Kidney (tissue), 14 donors: ENCODE results near the gene ALPL. TPM values are rescaled to one million over a fixed set of nuclear protein-coding genes. Genes with fewer than 3 reads are reported as not detected.
A peak's percentile ranks its signal among the peaks of the same experiment; 100 is the strongest.

Experiments used
- DNase-seq, 5 donors: peaks; one replicate each; pipeline ENCODE4 v3.0.0-alpha.2; 2013 to 2020
- FAIRE-seq: peaks from 2 replicates; lab custom pipeline; 2012; peaks lifted over from hg19 to GRCh38; lab: Jason Lieb, UNC
- H3K27ac ChIP-seq, 2 donors: one replicate each; pipeline ENCODE4 v1.7.0; 2013; ENCODE audit warnings: low read depth in 2 of 2, low read length in 2 of 2, inconsistent platforms in 1 of 2
- H3K27me3 ChIP-seq: one replicate; pipeline ENCODE4 v1.7.1; 2013; ENCODE audit warnings: low read length, inconsistent platforms; ENCODE audit not compliant: control insufficient read depth, insufficient read depth
- H3K36me3 ChIP-seq, 3 donors: one replicate each; pipeline versions ENCODE4 v1.7.0 to v1.7.1; 2013; ENCODE audit warnings: low read length in 3 of 3, control low read depth in 1 of 3, inconsistent platforms in 1 of 3; ENCODE audit not compliant: insufficient read depth in 3 of 3, control insufficient read depth in 2 of 3
- H3K4me1 ChIP-seq, 3 donors: one replicate each; pipeline versions ENCODE4 v1.7.0 to v1.7.1; 2013; ENCODE audit warnings: low read length in 3 of 3, inconsistent platforms in 1 of 3, low read depth in 1 of 3; ENCODE audit not compliant: control insufficient read depth in 2 of 3, insufficient read depth in 2 of 3
- H3K4me3 ChIP-seq, 3 donors: one replicate each; pipeline versions ENCODE4 v1.7.0 to v1.8.1; 2013; ENCODE audit warnings: low read length in 3 of 3, control low read depth in 1 of 3, inconsistent platforms in 1 of 3
- H3K9ac ChIP-seq, 3 donors: one replicate each; pipeline versions ENCODE4 v1.7.0 to v1.7.1; 2013; ENCODE audit warnings: low read length in 3 of 3, control low read depth in 1 of 3, inconsistent platforms in 1 of 3
- H3K9me3 ChIP-seq, 3 donors: one replicate each; pipeline versions ENCODE4 v1.7.0 to v1.7.1; 2013; ENCODE audit warnings: low read length in 3 of 3, control low read depth in 1 of 3, inconsistent platforms in 1 of 3; ENCODE audit not compliant: control insufficient read depth in 2 of 3, insufficient read depth in 1 of 3
- intact Hi-C: fragments of 100-400 bp; cut with DNase I; formaldehyde crosslinking; loops from one replicate; pipeline ENCODE4 v1.11.1; 2022
- polyA plus RNA-seq: library from polyadenylated mRNA; stranded (reverse); fragments of 350-450 nt; fragmentation: Illumina TruSeq; extraction: RNeasy Lipid Tissue Mini Kit (QIAGEN cat#74804); gene quantifications from one replicate; pipeline ENCODE4 v1.2.3, GENCODE V29; 2014; ENCODE audit warnings: low read depth, low replicate concordance; ENCODE audit not compliant: insufficient read depth
- total RNA-seq: library from RNA; stranded (reverse); fragmentation: NEBNext Ultra II Directional; extraction: Animal tissue kit (Norgen Biotek cat#: 25700); gene quantifications from one replicate; pipeline ENCODE4 v1.2.1, GENCODE V29; 2021
- TF ChIP-seq, protein P1 (sequence below): IDR thresholded peaks from 3 replicates; pipeline ENCODE4 v1.5.1; 2012; ENCODE audit warnings: mild to moderate bottlenecking, moderate library complexity, borderline replicate concordance; ENCODE audit not compliant: insufficient read depth; ENCODE audit errors: extremely low read depth
- donor health status: control.
- donor health status: control.
- donor health status: control.
- donor health status: control.
- donor health status: control.
- donor health status: DM: yes; HTN: yes; CAD: no.
- donor health status: Normal renal cell carcinoma (clear cell type).

The ALPL gene
- total and polyA plus RNA-seq, 2 donors from 2014 or later, result 8.4 to 133 TPM

DNA sequence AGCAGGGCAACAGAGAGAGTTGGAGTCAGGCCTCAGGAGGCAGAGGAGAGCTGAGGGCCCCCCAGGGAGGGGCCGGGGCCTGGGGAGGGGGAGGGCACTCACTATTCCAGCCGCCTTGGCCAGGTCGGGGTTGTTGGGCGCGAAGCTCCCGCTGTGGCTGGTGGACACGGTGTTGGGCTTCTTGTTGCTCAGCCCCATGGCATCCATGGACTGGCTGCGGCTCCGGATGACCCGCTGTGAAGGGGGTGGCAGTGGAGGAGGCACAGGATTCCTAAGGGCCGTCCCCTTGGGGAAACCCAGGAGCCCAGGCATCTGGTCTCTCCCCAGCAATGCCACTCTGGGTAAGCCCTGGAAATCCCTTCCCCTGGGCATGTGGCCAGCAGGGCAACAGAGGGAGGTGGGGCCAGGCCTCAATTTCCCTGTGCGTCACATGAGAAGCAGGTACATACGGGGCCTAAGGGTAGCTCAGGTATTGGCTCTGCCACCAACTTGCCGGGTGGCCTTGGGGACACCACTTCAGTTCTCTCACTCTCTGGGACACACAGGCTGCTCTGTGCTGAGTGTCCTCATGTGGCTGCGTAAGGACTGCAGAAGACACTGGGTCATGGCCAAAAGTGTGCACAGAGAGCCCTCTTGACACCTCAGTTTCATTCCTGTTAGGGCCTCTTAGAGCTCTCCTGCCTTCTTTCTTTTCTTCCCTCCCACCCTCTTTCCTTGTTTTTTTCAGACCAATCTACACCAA, 96.9 kb downstream of the ALPL start:
- Histone ChIP-seq H3K4me1 (peaks cover 0 to 6% (median 0%) of the 10 kb centered on the region in 3 donors), H3K27me3 (no peaks in the 10 kb centered on the region), H3K4me3 (no peak overlapping the region), H3K36me3 (peaks cover 0 to 25% (median 8%) of the 10 kb centered on the region in 3 donors), H3K9me3 (no peaks in the 10 kb centered on the region), H3K9ac (no peak overlapping the region), H3K27ac (no peak overlapping the region)
- FAIRE-seq (no peak), DNase-seq (no peak)
- TF ChIP-seq, protein P1, sequence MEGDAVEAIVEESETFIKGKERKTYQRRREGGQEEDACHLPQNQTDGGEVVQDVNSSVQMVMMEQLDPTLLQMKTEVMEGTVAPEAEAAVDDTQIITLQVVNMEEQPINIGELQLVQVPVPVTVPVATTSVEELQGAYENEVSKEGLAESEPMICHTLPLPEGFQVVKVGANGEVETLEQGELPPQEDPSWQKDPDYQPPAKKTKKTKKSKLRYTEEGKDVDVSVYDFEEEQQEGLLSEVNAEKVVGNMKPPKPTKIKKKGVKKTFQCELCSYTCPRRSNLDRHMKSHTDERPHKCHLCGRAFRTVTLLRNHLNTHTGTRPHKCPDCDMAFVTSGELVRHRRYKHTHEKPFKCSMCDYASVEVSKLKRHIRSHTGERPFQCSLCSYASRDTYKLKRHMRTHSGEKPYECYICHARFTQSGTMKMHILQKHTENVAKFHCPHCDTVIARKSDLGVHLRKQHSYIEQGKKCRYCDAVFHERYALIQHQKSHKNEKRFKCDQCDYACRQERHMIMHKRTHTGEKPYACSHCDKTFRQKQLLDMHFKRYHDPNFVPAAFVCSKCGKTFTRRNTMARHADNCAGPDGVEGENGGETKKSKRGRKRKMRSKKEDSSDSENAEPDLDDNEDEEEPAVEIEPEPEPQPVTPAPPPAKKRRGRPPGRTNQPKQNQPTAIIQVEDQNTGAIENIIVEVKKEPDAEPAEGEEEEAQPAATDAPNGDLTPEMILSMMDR, result no peak
- intact Hi-C loops, result no loop called here

DNA sequence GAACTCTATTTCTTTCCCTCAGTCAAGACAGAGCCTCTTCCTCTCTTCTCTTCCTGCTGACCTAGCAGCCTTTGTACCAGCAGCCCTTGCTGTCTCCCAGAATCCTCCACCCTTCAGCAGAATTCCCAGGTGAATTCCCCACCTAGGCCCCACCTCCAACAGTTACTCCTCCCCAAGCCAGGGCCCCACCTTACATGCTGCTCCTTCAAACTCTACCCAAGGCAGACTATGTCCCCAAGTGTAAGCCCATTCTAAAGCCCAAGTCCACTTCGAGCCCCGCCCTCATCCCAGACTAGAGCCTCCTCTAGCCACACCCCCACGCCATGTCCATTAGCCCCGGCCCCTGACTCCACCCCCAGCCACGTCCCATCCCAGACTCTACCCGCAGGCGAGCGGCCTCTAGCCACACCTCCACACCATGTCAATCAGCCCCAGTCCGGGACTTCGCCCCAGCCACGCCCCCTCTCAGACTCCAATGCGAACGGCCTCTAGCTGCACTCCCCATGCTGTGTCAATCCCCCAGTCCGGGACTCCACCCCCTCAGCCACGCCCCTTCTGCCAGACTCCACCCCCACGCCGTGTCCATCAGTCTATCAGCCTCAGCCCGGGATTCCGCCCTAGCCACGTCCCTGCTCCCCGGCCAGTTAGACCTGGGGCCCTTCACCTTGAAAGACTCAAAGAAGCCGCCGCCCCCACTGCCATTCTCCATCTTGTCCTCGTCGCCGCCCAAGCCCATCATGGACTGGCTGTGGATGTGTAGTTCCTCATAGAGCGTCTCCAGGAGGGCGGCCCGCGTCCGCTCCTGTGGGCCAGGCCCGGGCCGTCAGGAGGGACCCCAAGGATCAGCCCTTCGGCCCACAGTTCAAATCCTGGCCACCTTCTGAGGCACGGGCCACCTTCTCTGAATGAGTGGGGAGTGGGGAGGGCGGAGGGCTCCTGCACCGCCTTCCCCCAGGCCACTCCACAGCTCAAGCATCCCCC, 98.6 kb downstream of the ALPL start:
- TF ChIP-seq, protein P1, result no peak
- FAIRE-seq, result no peak
- Histone ChIP-seq H3K27ac (no peak overlapping the region), H3K9ac (no peak overlapping the region), H3K36me3 (peaks cover 0 to 32% (median 14%) of the 10 kb centered on the region in 3 donors), H3K27me3 (no peaks in the 10 kb centered on the region), H3K4me1 (peaks cover 0 to 6% (median 0%) of the 10 kb centered on the region in 3 donors), H3K9me3 (no peaks in the 10 kb centered on the region), H3K4me3 (no peak overlapping the region)
- peak; percentile 90 to 98 (median 92) for DNase-seq
- intact Hi-C loops, result no loop called here

DNA sequence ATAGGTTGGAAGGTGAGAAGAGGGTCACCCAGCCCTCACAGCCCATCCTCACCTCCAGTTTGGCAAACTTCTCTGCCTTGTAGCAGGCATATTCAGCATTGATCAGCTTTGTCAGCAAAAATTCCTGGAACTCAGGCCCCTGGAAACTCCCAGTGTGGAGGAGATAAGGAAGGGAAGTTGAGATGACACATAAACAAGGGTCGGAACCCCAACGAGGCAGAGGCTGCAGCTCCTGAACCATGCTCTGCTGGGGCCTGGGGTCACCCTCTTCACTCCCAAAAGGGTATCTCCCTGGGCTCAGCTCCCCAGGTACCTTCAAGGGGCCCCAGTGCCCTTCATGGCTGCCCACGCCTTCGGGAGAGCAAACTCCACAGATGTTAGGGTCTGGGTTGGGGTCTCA, 99.6 kb downstream of the ALPL start:
- no peaks in the 10 kb centered on the region for H3K27me3 ChIP-seq
- H3K4me3 ChIP-seq, result no peak overlapping the region
- TF ChIP-seq, protein P1, result no peak
- H3K9ac ChIP-seq, result no peak overlapping the region
- H3K9me3 ChIP-seq, result no peaks in the 10 kb centered on the region
- FAIRE-seq, result no peak
- H3K27ac ChIP-seq, result no peak overlapping the region
- peaks cover 0 to 41% (median 17%) of the 10 kb centered on the region in 3 donors for H3K36me3 ChIP-seq
- intact Hi-C loops, result no loop called here
- H3K4me1 ChIP-seq, result peaks cover 0 to 6% (median 0%) of the 10 kb centered on the region in 3 donors
- no peak for DNase-seq
